ENCODE results near the gene KLHL40.

KLHL40 gene

DNA sequence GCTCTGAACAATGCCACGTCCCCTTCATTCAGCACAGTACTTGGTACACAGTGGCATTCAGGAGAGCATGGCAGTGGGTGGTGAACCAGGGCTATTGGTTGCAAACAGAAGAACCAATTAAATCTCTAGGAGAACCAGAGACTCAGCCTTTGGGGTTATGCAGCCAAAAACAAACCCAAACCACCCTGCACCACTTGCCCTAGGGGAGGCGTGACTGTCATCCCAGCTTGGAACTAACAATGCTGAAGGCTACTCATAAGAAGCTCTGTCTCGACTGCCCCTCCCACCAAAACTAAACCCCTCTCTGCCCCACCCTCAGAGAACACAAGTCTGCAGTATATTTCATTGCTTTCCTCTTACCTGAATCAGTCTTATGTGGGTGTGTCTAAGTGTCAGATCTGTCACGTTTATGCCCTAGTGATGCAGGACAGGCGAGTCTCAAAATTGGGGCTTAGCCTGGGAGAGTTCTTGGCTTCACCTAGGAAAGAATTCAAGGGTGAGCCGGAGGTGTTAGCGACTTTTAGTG is 15.2 kb upstream of the KLHL40 start:
- TF ChIP-seq, protein P1, sequence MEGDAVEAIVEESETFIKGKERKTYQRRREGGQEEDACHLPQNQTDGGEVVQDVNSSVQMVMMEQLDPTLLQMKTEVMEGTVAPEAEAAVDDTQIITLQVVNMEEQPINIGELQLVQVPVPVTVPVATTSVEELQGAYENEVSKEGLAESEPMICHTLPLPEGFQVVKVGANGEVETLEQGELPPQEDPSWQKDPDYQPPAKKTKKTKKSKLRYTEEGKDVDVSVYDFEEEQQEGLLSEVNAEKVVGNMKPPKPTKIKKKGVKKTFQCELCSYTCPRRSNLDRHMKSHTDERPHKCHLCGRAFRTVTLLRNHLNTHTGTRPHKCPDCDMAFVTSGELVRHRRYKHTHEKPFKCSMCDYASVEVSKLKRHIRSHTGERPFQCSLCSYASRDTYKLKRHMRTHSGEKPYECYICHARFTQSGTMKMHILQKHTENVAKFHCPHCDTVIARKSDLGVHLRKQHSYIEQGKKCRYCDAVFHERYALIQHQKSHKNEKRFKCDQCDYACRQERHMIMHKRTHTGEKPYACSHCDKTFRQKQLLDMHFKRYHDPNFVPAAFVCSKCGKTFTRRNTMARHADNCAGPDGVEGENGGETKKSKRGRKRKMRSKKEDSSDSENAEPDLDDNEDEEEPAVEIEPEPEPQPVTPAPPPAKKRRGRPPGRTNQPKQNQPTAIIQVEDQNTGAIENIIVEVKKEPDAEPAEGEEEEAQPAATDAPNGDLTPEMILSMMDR (conservative IDR thresholded peaks at IDR 0.05; ENCODE audit: low read length): no peak
- no peak for DNase-seq (ENCODE audit: low read depth)
- H3K4me3 ChIP-seq (ENCODE audit: low read length): no peak overlapping the region

GRCh38 chr3:42670670-42671069 is 14.7 kb upstream of the KLHL40 start:
- TF ChIP-seq, protein P1 (conservative IDR thresholded peaks at IDR 0.05; ENCODE audit: low read length): no peak
- H3K4me3 ChIP-seq (ENCODE audit: low read length): no peak overlapping the region
- DNase-seq (ENCODE audit: low read depth): no peak

GRCh38 chr3:42672515-42672914 is 12.8 kb upstream of the KLHL40 start:
- H3K4me3 ChIP-seq (ENCODE audit: low read length): no peak overlapping the region

DNA sequence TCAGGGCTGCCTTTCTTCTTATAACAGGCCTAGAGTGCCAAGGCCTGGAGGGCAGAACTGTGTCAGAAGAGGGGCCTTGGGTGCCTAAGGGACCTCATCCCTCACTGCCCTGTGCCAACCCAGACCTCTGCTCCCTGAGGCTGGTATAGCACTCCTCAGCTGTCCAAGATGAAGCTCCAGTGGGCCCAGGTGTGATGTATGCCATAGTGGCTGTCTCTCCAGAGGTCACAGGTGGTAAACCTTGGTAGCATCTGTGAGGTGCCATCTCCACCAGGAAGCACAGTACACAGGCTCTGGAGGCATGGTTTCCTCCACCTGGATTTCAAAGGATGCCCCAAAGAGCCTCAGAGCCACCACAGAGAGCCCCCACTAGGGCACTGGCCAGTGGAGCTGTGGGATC is 12.3 kb upstream of the KLHL40 start:
- DNase-seq (ENCODE audit: low read depth): no peak
- H3K4me3 ChIP-seq (ENCODE audit: low read length): no peak overlapping the region
- TF ChIP-seq, protein P1 (conservative IDR thresholded peaks at IDR 0.05; ENCODE audit: low read length): no peak

More at GRCh38 chr3:42672515-42672914, 12.8 kb upstream of the KLHL40 start:
- TF ChIP-seq, protein P1 (conservative IDR thresholded peaks at IDR 0.05; ENCODE audit: low read length): no peak
- DNase-seq (ENCODE audit: low read depth): no peak

- H3K4me3 ChIP-seq (ENCODE audit: low read length): no peak overlapping the region
- TF ChIP-seq, protein P1 (conservative IDR thresholded peaks at IDR 0.05; ENCODE audit: low read length): no peak
- DNase-seq (ENCODE audit: low read depth): no peak
Observed at GRCh38 chr3:42674146-42674545, 11.2 kb upstream of the KLHL40 start.

DNA sequence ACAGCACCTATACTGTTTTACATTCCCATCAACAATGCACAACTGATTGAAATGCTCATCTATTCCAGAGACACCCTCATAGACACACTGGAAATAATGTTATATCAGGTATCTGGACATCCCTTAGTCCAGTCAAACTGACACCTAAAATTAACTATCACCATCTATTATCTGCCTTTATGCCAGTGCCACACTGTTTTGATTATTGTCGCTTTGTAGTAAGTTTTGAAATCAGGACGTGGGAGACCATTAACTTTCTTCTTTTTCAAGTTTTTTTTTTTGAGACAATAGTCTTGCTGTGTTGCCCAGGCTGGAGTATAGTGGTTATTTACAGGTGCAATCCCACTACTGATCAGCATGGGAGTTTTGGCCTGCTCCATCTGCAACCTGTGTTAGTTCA is 9.4 kb upstream of the KLHL40 start:
- TF ChIP-seq, protein P1 (conservative IDR thresholded peaks at IDR 0.05; ENCODE audit: low read length): no peak
- no peak for DNase-seq (ENCODE audit: low read depth)
- no peak overlapping the region for H3K4me3 ChIP-seq (ENCODE audit: low read length)

DNA sequence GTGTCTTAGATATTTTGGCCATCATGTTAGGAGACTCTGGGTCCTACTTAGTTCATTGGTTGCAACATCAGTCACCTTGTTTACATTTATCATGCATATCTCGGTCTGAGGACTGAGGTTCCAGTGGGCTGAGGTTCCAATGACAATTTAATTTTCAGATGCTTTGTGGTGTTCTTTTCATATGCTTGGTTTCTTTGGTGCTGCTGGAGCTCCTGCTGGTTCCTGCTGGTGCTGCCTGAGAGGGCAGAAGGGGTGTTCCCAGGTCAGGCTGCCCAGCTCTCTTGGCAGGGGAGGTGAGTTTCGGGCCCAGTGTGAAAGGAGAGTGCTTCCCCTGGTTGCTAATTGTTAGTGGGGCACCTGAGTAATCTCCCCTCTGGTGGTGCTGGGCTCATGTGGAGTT is 6.9 kb upstream of the KLHL40 start:
- H3K4me3 ChIP-seq (ENCODE audit: low read length): no peak overlapping the region
- DNase-seq (ENCODE audit: low read depth): no peak
- TF ChIP-seq, protein P1 (conservative IDR thresholded peaks at IDR 0.05; ENCODE audit: low read length): no peak
